Stromal cell of bone marrow (primary cell): ENCODE data around the gene FAAP100.

Experiments used
- DNase-seq: peaks from one replicate; pipeline ENCODE4 v3.0.0-alpha.2; 2012; ENCODE audit warnings: low read depth

The FAAP100 gene

GRCh38 chr17:81556175-81556691 is 4.1 kb upstream of the FAAP100 start:
- peak; percentile 22 for DNase-seq

GRCh38 chr17:81553616-81554181 is 1.5 kb upstream of the FAAP100 start:
- peak; percentile 94 for DNase-seq

GRCh38 chr17:81553018-81553615 is 964 bp upstream of the FAAP100 start:
- peak; percentile 79 for DNase-seq

- DNase-seq, result no peak
These were observed 502 bp downstream of the FAAP100 start for GRCh38 chr17:81551458-81552243.

GRCh38 chr17:81550830-81551457 is 1.2 kb downstream of the FAAP100 start:
- DNase-seq, result no peak

- no peak for DNase-seq
These were observed 1.9 kb downstream of the FAAP100 start for GRCh38 chr17:81550285-81550684.

- no peak for DNase-seq
These were observed 2.3 kb downstream of the FAAP100 start for GRCh38 chr17:81549826-81550225.

- no peak for DNase-seq
These were observed 3.1 kb downstream of the FAAP100 start for GRCh38 chr17:81549031-81549557.

GRCh38 chr17:81547614-81547982 is 4.6 kb downstream of the FAAP100 start:
- no peak for DNase-seq

- no peak for DNase-seq
These were observed 5.1 kb downstream of the FAAP100 start for GRCh38 chr17:81546906-81547613.

- no peak for DNase-seq
These were observed 6.8 kb downstream of the FAAP100 start for GRCh38 chr17:81545160-81545949.

GRCh38 chr17:81544281-81544974 is 7.7 kb downstream of the FAAP100 start:
- DNase-seq, result no peak

GRCh38 chr17:81543756-81544155 is 8.4 kb downstream of the FAAP100 start:
- no peak for DNase-seq

GRCh38 chr17:81543339-81543675 is 8.8 kb downstream of the FAAP100 start:
- no peak for DNase-seq

GRCh38 chr17:81542431-81543338 is 9.5 kb downstream of the FAAP100 start:
- no peak for DNase-seq

GRCh38 chr17:81541123-81541522 is 11.0 kb downstream of the FAAP100 start:
- no peak for DNase-seq

GRCh38 chr17:81540676-81541027 is 11.5 kb downstream of the FAAP100 start:
- DNase-seq, result no peak

- no peak for DNase-seq
These were observed 12.0 kb downstream of the FAAP100 start for GRCh38 chr17:81539961-81540675.

- no peak for DNase-seq
These were observed 12.6 kb downstream of the FAAP100 start for GRCh38 chr17:81539571-81539900.
